HEK293T (cell line): ENCODE data around the gene MIR17HG.

Experiments used
- BHLHE40 ChIP-seq: fragments of 450-650 bp; IDR thresholded peaks from 2 replicates; pipeline ENCODE4 v1.6.1; 2016; ENCODE audit warnings: mild to moderate bottlenecking, moderate library complexity, borderline replicate concordance
- SP1 ChIP-seq: fragments of 450-650 bp; IDR thresholded peaks from 2 replicates; pipeline ENCODE4 v1.6.1; 2017

DNA sequence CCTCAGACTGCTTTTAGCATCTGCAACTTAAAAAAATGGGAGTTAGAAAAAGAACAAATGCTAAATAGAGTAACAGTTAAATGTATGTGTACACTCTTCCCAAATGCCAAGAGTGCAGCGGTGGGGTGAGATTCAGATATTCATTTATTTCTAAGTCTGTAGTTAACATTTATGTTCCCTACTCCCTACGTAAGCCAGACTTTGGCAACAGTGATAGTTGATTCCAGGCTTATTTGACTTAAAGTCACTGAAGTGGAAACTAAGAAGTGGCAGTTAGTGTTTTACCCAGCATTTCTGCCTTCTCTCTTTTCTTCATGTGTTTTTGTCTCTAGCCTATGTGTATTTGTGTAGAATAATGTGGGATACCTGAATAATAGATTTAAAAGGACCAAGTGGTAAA is 4.5 kb downstream of the MIR17HG start:
- TF ChIP-seq BHLHE40 = no peak; the same call in 1 of the 2 replicates
- TF ChIP-seq SP1 = no peak
